PC-9 (cell line): ENCODE measurements around the gene AIP. TPM values are rescaled to one million over a fixed set of nuclear protein-coding genes. Genes with fewer than 3 reads are reported as not detected.

Experiments used
- BruUV-seq: library from RNA; stranded (reverse); fragments of 400-500 nt; replicated peaks from 2 replicates; lab custom pipeline; 2021; lab: Mats Ljungman, UMichigan
- CTCF ChIA-PET: fragments of 300-600 bp; sonication (Branson Sonifier 250); formaldehyde crosslinking; loops from one replicate; lab custom pipeline; 2022; ENCODE audit warnings: antibody characterized with exemption; lab: Charles Lee
- POLR2A ChIA-PET: fragments of 300-600 bp; sonication (Branson Sonifier 250); formaldehyde crosslinking; loops from one replicate; lab custom pipeline; 2022; ENCODE audit warnings: antibody characterized with exemption; ENCODE audit not compliant: unreplicated experiment; lab: Charles Lee
- DNase-seq, 2 experiments: peaks; one replicate each; pipeline versions ENCODE4 v3.0.0 to v3.0.0-alpha.2; 2015 to 2022; ENCODE audit warnings: mixed read lengths in 1 of 2
- H2AFZ ChIP-seq: fragments of 200-600 bp; sonication (generic); 2 replicates; pipeline ENCODE4 v1.8.1; 2017; ENCODE audit warnings: antibody characterized with exemption
- H3F3A ChIP-seq: fragments of 200-600 bp; sonication (generic); 2 replicates; pipeline ENCODE4 v1.8.1; 2017; ENCODE audit warnings: antibody characterized with exemption, mild to moderate bottlenecking, low read depth; ENCODE audit not compliant: insufficient read depth
- H3K27ac ChIP-seq: fragments of 200-600 bp; sonication (generic); 2 replicates; pipeline ENCODE4 v1.6.1; 2016; ENCODE audit warnings: mixed run types
- H3K27me3 ChIP-seq: fragments of 200-600 bp; sonication (generic); 2 replicates; pipeline ENCODE4 v1.6.1; 2016; ENCODE audit warnings: low read depth, mixed run types; ENCODE audit not compliant: insufficient read depth
- H3K36me3 ChIP-seq: fragments of 200-600 bp; sonication (generic); 2 replicates; pipeline ENCODE4 v1.6.1; 2016; ENCODE audit warnings: low read depth, mixed run types
- H3K4me1 ChIP-seq: fragments of 200-600 bp; sonication (generic); replicated peaks from 2 replicates; pipeline ENCODE4 v1.6.1; 2016; ENCODE audit warnings: mixed run types; ENCODE audit not compliant: insufficient read depth
- H3K4me2 ChIP-seq: fragments of 200-600 bp; sonication (generic); 2 replicates; pipeline ENCODE4 v1.6.1; 2017; ENCODE audit warnings: mixed run types
- H3K4me3 ChIP-seq: fragments of 200-600 bp; sonication (generic); 2 replicates; pipeline ENCODE4 v1.6.1; 2016; ENCODE audit warnings: mixed run types
- H3K79me2 ChIP-seq: fragments of 200-600 bp; sonication (generic); 2 replicates; pipeline ENCODE4 v1.6.1; 2017; ENCODE audit warnings: low read depth, mixed run types
- H3K9me2 ChIP-seq: fragments of 200-600 bp; sonication (generic); 2 replicates; pipeline ENCODE4 v1.8.1; 2017; ENCODE audit warnings: mild to moderate bottlenecking; ENCODE audit not compliant: insufficient read depth
- H3K9me3 ChIP-seq: fragments of 200-600 bp; sonication (generic); 2 replicates; pipeline ENCODE4 v1.8.1; 2016; ENCODE audit warnings: low read depth; ENCODE audit not compliant: insufficient read depth
- H4K20me1 ChIP-seq: fragments of 200-600 bp; sonication (generic); 2 replicates; pipeline ENCODE4 v1.8.1; 2017; ENCODE audit not compliant: insufficient read depth
- EZH2 ChIP-seq: fragments of 200-600 bp; sonication (generic); IDR thresholded peaks from 2 replicates; pipeline ENCODE4 v1.8.0; 2017; ENCODE audit warnings: antibody characterized with exemption, low read depth
- intact Hi-C: fragments of 100-400 bp; cut with micrococcal nuclease; formaldehyde crosslinking; loops from one replicate; pipeline ENCODE4 v1.10.0; 2022; ENCODE audit not compliant: unreplicated experiment
- total RNA-seq: library from RNA; stranded (reverse); gene quantifications from 2 replicates; pipeline ENCODE4 v1.2.3, GENCODE V29; 2021
- TF ChIP-seq, protein P1 (sequence below): fragments of 200-600 bp; sonication (generic); conservative IDR thresholded peaks from 2 replicates; pipeline ENCODE4 v1.6.1; 2017; ENCODE audit warnings: mixed run types, antibody characterized with exemption, mild to moderate bottlenecking, moderate library complexity

Gene AIP
- total RNA-seq, 1 experiment from 2014 or later = 95.3 TPM

- BruUV-seq = no TSS peak
- POLR2A ChIA-PET = no interaction called here
- Histone ChIP-seq H3K4me3 (no peak overlapping the region), H2AFZ (no peak overlapping the region), H3K79me2 (peaks cover 10% of the 10 kb centered on the region), H3K9me3 (no peaks in the 10 kb centered on the region), H3K36me3 (no peaks in the 10 kb centered on the region; the same call in none of the 2 replicates), H3K9me2 (no peaks in the 10 kb centered on the region), H4K20me1 (peaks cover 6% of the 10 kb centered on the region; the same call in 1 of the 2 replicates), H3K27ac (no peak overlapping the region), H3K4me2 (no peak overlapping the region), H3K27me3 (no peaks in the 10 kb centered on the region), H3F3A (peaks cover 29% of the 10 kb centered on the region), H3K4me1 (peaks cover 12% of the 10 kb centered on the region)
- intact Hi-C loops = no loop called here
- TF ChIP-seq, protein P1, sequence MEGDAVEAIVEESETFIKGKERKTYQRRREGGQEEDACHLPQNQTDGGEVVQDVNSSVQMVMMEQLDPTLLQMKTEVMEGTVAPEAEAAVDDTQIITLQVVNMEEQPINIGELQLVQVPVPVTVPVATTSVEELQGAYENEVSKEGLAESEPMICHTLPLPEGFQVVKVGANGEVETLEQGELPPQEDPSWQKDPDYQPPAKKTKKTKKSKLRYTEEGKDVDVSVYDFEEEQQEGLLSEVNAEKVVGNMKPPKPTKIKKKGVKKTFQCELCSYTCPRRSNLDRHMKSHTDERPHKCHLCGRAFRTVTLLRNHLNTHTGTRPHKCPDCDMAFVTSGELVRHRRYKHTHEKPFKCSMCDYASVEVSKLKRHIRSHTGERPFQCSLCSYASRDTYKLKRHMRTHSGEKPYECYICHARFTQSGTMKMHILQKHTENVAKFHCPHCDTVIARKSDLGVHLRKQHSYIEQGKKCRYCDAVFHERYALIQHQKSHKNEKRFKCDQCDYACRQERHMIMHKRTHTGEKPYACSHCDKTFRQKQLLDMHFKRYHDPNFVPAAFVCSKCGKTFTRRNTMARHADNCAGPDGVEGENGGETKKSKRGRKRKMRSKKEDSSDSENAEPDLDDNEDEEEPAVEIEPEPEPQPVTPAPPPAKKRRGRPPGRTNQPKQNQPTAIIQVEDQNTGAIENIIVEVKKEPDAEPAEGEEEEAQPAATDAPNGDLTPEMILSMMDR = no peak
- TF ChIP-seq EZH2 = no peak
- CTCF ChIA-PET = no interaction called here
- no peak for DNase-seq
These were observed 44.5 kb upstream of the AIP start for GRCh38 chr11:67438158-67438902.

GRCh38 chr11:67439321-67440228 lies 43.3 kb upstream of the AIP start:
- Histone ChIP-seq H3F3A (peaks cover 37% of the 10 kb centered on the region), H3K36me3 (no peaks in the 10 kb centered on the region; the same call in none of the 2 replicates), H3K4me1 (peaks cover 12% of the 10 kb centered on the region), H3K79me2 (peaks cover 16% of the 10 kb centered on the region), H3K27ac (no peak overlapping the region), H3K4me2 (no peak overlapping the region), H3K9me2 (no peaks in the 10 kb centered on the region), H3K4me3 (no peak overlapping the region), H4K20me1 (0 out of 2 replicates have a peak, but pooled peaks cover 6% of the 10 kb centered on the region), H3K9me3 (no peaks in the 10 kb centered on the region), H3K27me3 (no peaks in the 10 kb centered on the region), H2AFZ (no peak overlapping the region)
- peak in 1 of 2 experiments; percentile 52 for DNase-seq
- no peak for TF ChIP-seq EZH2
- TF ChIP-seq, protein P1 = peak; percentile 41; the same call in 1 of the 2 replicates
- ChIA-PET CTCF (no interaction called here), POLR2A (interaction anchor here (0.6 to 0.7 kb wide), 2 partner anchors 33 to 41 kb away, joined by 3 read pairs; no protein-coding TSS in a partner anchor)
- intact Hi-C loops = loop anchor here (5.0 kb wide), 1 partner anchor 68 kb away; the partner anchor contains the start of genes CDK2AP2 and PITPNM1
- no TSS peak for BruUV-seq
